Suprapubic skin (tissue), 4 donors: ENCODE measurements around the gene UQCRC1.

Experiments used
- CTCF ChIP-seq, 2 donors: fragments of 200-600 bp in 1 of 2; fragments of 450-650 bp in 1 of 2; sonication (generic) in 1 of 2; IDR thresholded peaks; one replicate each; pipeline ENCODE4 v1.5.1; 2016 to 2019; ENCODE audit warnings: antibody characterized with exemption in 2 of 2, mild to moderate bottlenecking in 1 of 2, moderate library complexity in 1 of 2
- EP300 ChIP-seq: sonication (generic); formaldehyde crosslinking; IDR thresholded peaks from one replicate; pipeline ENCODE4 v1.6.1; 2017; ENCODE audit warnings: antibody characterized with exemption
- POLR2A ChIP-seq, 2 donors: fragments of 450-650 bp; IDR thresholded peaks; one replicate each; pipeline ENCODE4 v1.6.1; 2017; ENCODE audit warnings: antibody characterized with exemption in 2 of 2, mild to moderate bottlenecking in 2 of 2, moderate library complexity in 2 of 2
- POLR2AphosphoS5 ChIP-seq, 3 donors: sonication (generic); formaldehyde crosslinking; IDR thresholded peaks; one replicate each; pipeline ENCODE4 v1.6.1; 2017; ENCODE audit warnings: antibody characterized with exemption in 3 of 3

- no peak for TF ChIP-seq POLR2AphosphoS5 (IDR thresholded peaks at IDR 0.05)
- no peak for TF ChIP-seq CTCF (IDR thresholded peaks at IDR 0.05)
- TF ChIP-seq POLR2A (IDR thresholded peaks at IDR 0.05), result no peak
- TF ChIP-seq EP300, result no peak
These were observed 54.1 kb downstream of the UQCRC1 start for GRCh38 chr3:48555231-48555948.
